Mucosa of rectum (tissue), 2 donors: ENCODE results near the gene KCTD1.

ENCODE experiments used
- H3K27ac ChIP-seq, 2 donors: one replicate each; pipeline ENCODE4 v1.7.0; 2013; ENCODE audit warnings: inconsistent platforms in 2 of 2, low read depth in 2 of 2, low read length in 2 of 2
- H3K27me3 ChIP-seq, 2 donors: one replicate each; pipeline ENCODE4 v1.7.0; 2013; ENCODE audit warnings: low read length in 2 of 2; ENCODE audit not compliant: control insufficient read depth in 2 of 2, insufficient read depth in 2 of 2
- H3K36me3 ChIP-seq, 2 donors: one replicate each; pipeline ENCODE4 v1.7.0; 2013; ENCODE audit warnings: low read length in 2 of 2; ENCODE audit not compliant: control insufficient read depth in 2 of 2, insufficient read depth in 2 of 2
- H3K4me1 ChIP-seq, 2 donors: one replicate each; pipeline ENCODE4 v1.7.0; 2013; ENCODE audit warnings: low read length in 2 of 2, mild to moderate bottlenecking in 1 of 2; ENCODE audit not compliant: control insufficient read depth in 2 of 2, insufficient read depth in 2 of 2
- H3K4me3 ChIP-seq, 2 donors: one replicate each; pipeline ENCODE4 v1.7.0; 2013; ENCODE audit warnings: low read length in 2 of 2
- H3K9ac ChIP-seq, 2 donors: one replicate each; pipeline ENCODE4 v1.7.0; 2013; ENCODE audit warnings: low read length in 2 of 2, low read depth in 1 of 2, mild to moderate bottlenecking in 1 of 2
- H3K9me3 ChIP-seq, 2 donors: one replicate each; pipeline ENCODE4 v1.7.0; 2013; ENCODE audit warnings: low read length in 2 of 2; ENCODE audit not compliant: control insufficient read depth in 2 of 2
- donor health status: healthy.
- donor health status: Normal muscosa, but diverticular disease.

The KCTD1 gene

GRCh38 chr18:26536664-26537063, 11.7 kb downstream of the KCTD1 start:
- Histone ChIP-seq H3K9me3 (no peaks in the 10 kb centered on the region), H3K4me3 (no peak overlapping the region), H3K36me3 (no peaks in the 10 kb centered on the region), H3K9ac (no peak overlapping the region), H3K27me3 (no peaks in the 10 kb centered on the region), H3K4me1 (no peaks in the 10 kb centered on the region), H3K27ac (no peak overlapping the region)

GRCh38 chr18:26536032-26536431, 12.3 kb downstream of the KCTD1 start:
- Histone ChIP-seq H3K4me3 (no peak overlapping the region), H3K36me3 (no peaks in the 10 kb centered on the region), H3K27me3 (no peaks in the 10 kb centered on the region), H3K9ac (no peak overlapping the region), H3K27ac (no peak overlapping the region), H3K9me3 (no peaks in the 10 kb centered on the region), H3K4me1 (no peaks in the 10 kb centered on the region)

GRCh38 chr18:26535630-26536029, 12.7 kb downstream of the KCTD1 start:
- Histone ChIP-seq H3K27ac (no peak overlapping the region), H3K9ac (no peak overlapping the region), H3K4me3 (no peak overlapping the region), H3K36me3 (no peaks in the 10 kb centered on the region), H3K27me3 (no peaks in the 10 kb centered on the region), H3K9me3 (no peaks in the 10 kb centered on the region), H3K4me1 (no peaks in the 10 kb centered on the region)

GRCh38 chr18:26532367-26533340, 15.7 kb downstream of the KCTD1 start:
- no peaks in the 10 kb centered on the region for H3K36me3 ChIP-seq
- no peak overlapping the region for H3K27ac ChIP-seq
- no peak overlapping the region for H3K4me3 ChIP-seq
- no peaks in the 10 kb centered on the region for H3K27me3 ChIP-seq
- H3K4me1 ChIP-seq, result no peaks in the 10 kb centered on the region
- H3K9ac ChIP-seq, result no peak overlapping the region
- H3K9me3 ChIP-seq, result no peaks in the 10 kb centered on the region

GRCh38 chr18:26531605-26532298, 16.6 kb downstream of the KCTD1 start:
- no peaks in the 10 kb centered on the region for H3K27me3 ChIP-seq
- H3K27ac ChIP-seq, result no peak overlapping the region
- H3K4me1 ChIP-seq, result no peaks in the 10 kb centered on the region
- H3K9me3 ChIP-seq, result no peaks in the 10 kb centered on the region
- no peak overlapping the region for H3K4me3 ChIP-seq
- no peak overlapping the region for H3K9ac ChIP-seq
- no peaks in the 10 kb centered on the region for H3K36me3 ChIP-seq

- H3K36me3 ChIP-seq, result no peaks in the 10 kb centered on the region
Measured at GRCh38 chr18:26526966-26527234, 21.5 kb downstream of the KCTD1 start.

GRCh38 chr18:26526128-26526965, 22.0 kb downstream of the KCTD1 start:
- Histone ChIP-seq H3K9me3 (no peaks in the 10 kb centered on the region), H3K27me3 (no peaks in the 10 kb centered on the region), H3K4me3 (no peak overlapping the region), H3K27ac (no peak overlapping the region), H3K9ac (no peak overlapping the region), H3K36me3 (no peaks in the 10 kb centered on the region), H3K4me1 (no peaks in the 10 kb centered on the region)

More at GRCh38 chr18:26526966-26527234, 21.5 kb downstream of the KCTD1 start:
- Histone ChIP-seq H3K27me3 (no peaks in the 10 kb centered on the region), H3K4me1 (no peaks in the 10 kb centered on the region), H3K9ac (no peak overlapping the region), H3K27ac (no peak overlapping the region), H3K4me3 (no peak overlapping the region), H3K9me3 (no peaks in the 10 kb centered on the region)

- no peaks in the 10 kb centered on the region for H3K36me3 ChIP-seq
- no peak overlapping the region for H3K4me3 ChIP-seq
- no peaks in the 10 kb centered on the region for H3K4me1 ChIP-seq
- no peak overlapping the region for H3K9ac ChIP-seq
- H3K27ac ChIP-seq, result no peak overlapping the region
- H3K27me3 ChIP-seq, result no peaks in the 10 kb centered on the region
- H3K9me3 ChIP-seq, result no peaks in the 10 kb centered on the region
Measured at GRCh38 chr18:26524504-26525351, 23.6 kb downstream of the KCTD1 start.

GRCh38 chr18:26524002-26524401, 24.4 kb downstream of the KCTD1 start:
- H3K36me3 ChIP-seq, result no peaks in the 10 kb centered on the region
- no peaks in the 10 kb centered on the region for H3K9me3 ChIP-seq
- H3K27ac ChIP-seq, result no peak overlapping the region
- no peaks in the 10 kb centered on the region for H3K4me1 ChIP-seq
- H3K27me3 ChIP-seq, result no peaks in the 10 kb centered on the region
- no peak overlapping the region for H3K9ac ChIP-seq
- H3K4me3 ChIP-seq, result no peak overlapping the region
